ENCODE data around the gene FAM83D. TPM values are rescaled to one million over a fixed set of nuclear protein-coding genes. Genes with fewer than 3 reads are reported as not detected.

The FAM83D gene
- total RNA-seq, 4 donors from 2014 or later, result 0.67 to 3.4 (median 0.86) TPM

- 43 to 44% methylated on average over 5 of the region's 5 CpGs for WGBS, 2 donors
- H3K27ac ChIP-seq, result no peak overlapping the region
- no peaks in the 10 kb centered on the region for H3K27me3 ChIP-seq
- H3K9me3 ChIP-seq, result no peaks in the 10 kb centered on the region
- TF ChIP-seq, protein P1, sequence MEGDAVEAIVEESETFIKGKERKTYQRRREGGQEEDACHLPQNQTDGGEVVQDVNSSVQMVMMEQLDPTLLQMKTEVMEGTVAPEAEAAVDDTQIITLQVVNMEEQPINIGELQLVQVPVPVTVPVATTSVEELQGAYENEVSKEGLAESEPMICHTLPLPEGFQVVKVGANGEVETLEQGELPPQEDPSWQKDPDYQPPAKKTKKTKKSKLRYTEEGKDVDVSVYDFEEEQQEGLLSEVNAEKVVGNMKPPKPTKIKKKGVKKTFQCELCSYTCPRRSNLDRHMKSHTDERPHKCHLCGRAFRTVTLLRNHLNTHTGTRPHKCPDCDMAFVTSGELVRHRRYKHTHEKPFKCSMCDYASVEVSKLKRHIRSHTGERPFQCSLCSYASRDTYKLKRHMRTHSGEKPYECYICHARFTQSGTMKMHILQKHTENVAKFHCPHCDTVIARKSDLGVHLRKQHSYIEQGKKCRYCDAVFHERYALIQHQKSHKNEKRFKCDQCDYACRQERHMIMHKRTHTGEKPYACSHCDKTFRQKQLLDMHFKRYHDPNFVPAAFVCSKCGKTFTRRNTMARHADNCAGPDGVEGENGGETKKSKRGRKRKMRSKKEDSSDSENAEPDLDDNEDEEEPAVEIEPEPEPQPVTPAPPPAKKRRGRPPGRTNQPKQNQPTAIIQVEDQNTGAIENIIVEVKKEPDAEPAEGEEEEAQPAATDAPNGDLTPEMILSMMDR (IDR thresholded peaks at IDR 0.05), result no peak
- TF ChIP-seq POLR2A (IDR thresholded peaks at IDR 0.05), result no peak
- H3K4me3 ChIP-seq (replicated peaks in 1 of 3), result no peak overlapping the region
- intact Hi-C loops (cut with DNase I), result no loop called here
- no peak for DNase-seq
- no peaks in the 10 kb centered on the region for H3K4me1 ChIP-seq
- H3K36me3 ChIP-seq, result no peaks in the 10 kb centered on the region
Measured at GRCh38 chr20:38903335-38903734, 22.9 kb upstream of the FAM83D start.

- WGBS, 2 donors, result 67 to 73% methylated on average over 1 of the region's 1 CpG
- Histone ChIP-seq H3K9me3 (no peaks in the 10 kb centered on the region), H3K4me1 (no peaks in the 10 kb centered on the region), H3K36me3 (no peaks in the 10 kb centered on the region), H3K27ac (no peak overlapping the region), H3K27me3 (no peaks in the 10 kb centered on the region), H3K4me3 (replicated peaks in 1 of 3) (no peak overlapping the region)
- DNase-seq, result no peak
- intact Hi-C loops (cut with DNase I), result no loop called here
- no peak for TF ChIP-seq POLR2A (IDR thresholded peaks at IDR 0.05)
- TF ChIP-seq, protein P1 (IDR thresholded peaks at IDR 0.05), result no peak
Measured at GRCh38 chr20:38905375-38905774, 20.8 kb upstream of the FAM83D start.

GRCh38 chr20:38907918-38908677 is 18.1 kb upstream of the FAM83D start:
- Histone ChIP-seq H3K4me1 (no peaks in the 10 kb centered on the region), H3K4me3 (replicated peaks in 1 of 3) (no peak overlapping the region), H3K27ac (no peak overlapping the region), H3K27me3 (no peaks in the 10 kb centered on the region), H3K9me3 (no peaks in the 10 kb centered on the region), H3K36me3 (no peaks in the 10 kb centered on the region)
- no peak for DNase-seq
- TF ChIP-seq POLR2A (IDR thresholded peaks at IDR 0.05), result no peak
- TF ChIP-seq, protein P1 (IDR thresholded peaks at IDR 0.05), result no peak
- WGBS, 2 donors, result 72 to 75% methylated on average over 9 to 13 of the region's 13 CpGs
- intact Hi-C loops (cut with DNase I), result no loop called here

- TF ChIP-seq, protein P1 (IDR thresholded peaks at IDR 0.05), result no peak
- no peaks in the 10 kb centered on the region for H3K27me3 ChIP-seq
- intact Hi-C loops (cut with DNase I), result no loop called here
- H3K4me3 ChIP-seq (replicated peaks in 1 of 3), result no peak overlapping the region
- no peak overlapping the region for H3K27ac ChIP-seq
- 93 to 97% methylated on average over 7 of the region's 7 CpGs for WGBS, 2 donors
- H3K36me3 ChIP-seq, result no peaks in the 10 kb centered on the region
- DNase-seq, result no peak
- no peaks in the 10 kb centered on the region for H3K9me3 ChIP-seq
- no peaks in the 10 kb centered on the region for H3K4me1 ChIP-seq
Measured at GRCh38 chr20:38915355-38915754, 10.9 kb upstream of the FAM83D start.

DNA sequence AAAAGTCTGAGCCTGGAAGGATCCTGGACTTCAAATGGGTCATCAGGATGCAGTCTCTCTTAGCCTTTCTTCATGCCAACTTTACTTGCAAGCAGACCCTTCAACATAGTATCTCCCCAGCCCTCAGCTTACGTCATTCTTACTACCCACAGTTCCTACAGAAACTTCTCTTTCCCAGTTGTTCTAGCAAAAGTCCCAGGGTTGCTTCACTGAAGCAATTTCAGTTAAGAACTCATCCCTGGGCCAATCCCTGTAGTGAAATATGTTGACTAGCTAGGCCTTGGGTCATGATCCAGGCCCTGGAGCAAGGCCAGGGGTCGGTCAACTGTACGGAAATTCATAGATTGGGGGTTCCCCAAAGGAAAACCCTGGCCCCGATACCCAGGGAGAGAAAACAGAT is 8.6 kb upstream of the FAM83D start:
- 78 to 89% methylated on average over 4 of the region's 4 CpGs for WGBS, 2 donors
- intact Hi-C loops (cut with DNase I), result no loop called here
- H3K4me3 ChIP-seq (replicated peaks in 1 of 3), result no peak overlapping the region
- H3K36me3 ChIP-seq, result no peaks in the 10 kb centered on the region
- TF ChIP-seq, protein P1 (IDR thresholded peaks at IDR 0.05), result no peak
- TF ChIP-seq POLR2A (IDR thresholded peaks at IDR 0.05), result no peak
- DNase-seq, result no peak
- H3K9me3 ChIP-seq, result no peaks in the 10 kb centered on the region
- H3K27me3 ChIP-seq, result no peaks in the 10 kb centered on the region
- no peak overlapping the region for H3K27ac ChIP-seq
- no peaks in the 10 kb centered on the region for H3K4me1 ChIP-seq

Data from thyroid gland (tissue), 4 donors.